NCI-H128 (cell line): ENCODE data around the gene ACYP2.
"Not testable (repeated sequence)": the region's sequence is repeated elsewhere in the genome, so short reads cannot be mapped to it uniquely, and the experiment has no call there.

ENCODE experiments used
- DNase-seq: peaks from one replicate; lab custom pipeline; 2025; ENCODE audit not compliant: unreplicated experiment; lab: John Stamatoyannopoulos, UW

Gene ACYP2

DNA sequence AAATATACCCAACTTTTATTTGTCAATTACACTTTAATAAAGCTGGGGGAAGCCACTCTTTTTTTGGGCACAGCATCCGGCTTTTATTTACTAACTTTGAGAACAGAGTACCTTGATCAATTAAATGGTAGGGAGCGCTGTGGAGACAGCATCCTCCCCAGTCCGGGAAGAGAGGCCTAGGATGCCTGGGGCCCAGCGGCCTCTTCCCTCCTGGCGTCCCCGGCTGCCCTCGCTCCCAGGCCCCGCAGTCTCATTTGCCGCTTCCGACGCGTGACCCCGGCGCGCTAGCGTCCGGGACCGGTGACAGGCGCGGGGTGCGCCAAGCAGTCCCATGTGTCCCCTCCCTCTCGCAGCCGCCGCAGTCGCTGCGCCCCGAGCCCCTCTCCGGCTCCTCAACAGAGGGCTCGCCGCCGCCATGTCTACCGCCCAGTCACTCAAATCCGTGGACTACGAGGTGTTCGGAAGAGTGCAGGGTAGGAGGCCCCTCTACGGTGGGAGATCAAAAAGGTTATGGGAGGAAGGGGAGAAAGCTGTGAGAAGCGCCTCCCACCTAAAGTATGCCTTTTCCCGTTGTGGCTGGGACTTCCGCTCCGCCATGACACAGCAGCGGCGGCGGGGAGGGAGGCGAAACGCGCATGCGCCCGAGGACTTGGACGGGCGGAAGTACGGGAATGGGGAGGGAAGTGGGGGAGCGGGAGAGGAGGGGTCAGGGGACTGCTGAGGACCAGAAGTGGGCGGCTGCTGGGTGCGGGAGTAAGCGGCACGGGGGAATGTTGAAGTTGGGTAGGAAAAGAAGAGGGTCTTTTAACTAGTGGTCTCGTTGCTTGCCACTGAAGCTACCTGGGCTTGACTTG lies at the start of gene ACYP2:
ACYP2 (plus strand) TSS at position 332 of the 854 bp plus-strand sequence.
- DNase-seq = peak; percentile 92

DNA sequence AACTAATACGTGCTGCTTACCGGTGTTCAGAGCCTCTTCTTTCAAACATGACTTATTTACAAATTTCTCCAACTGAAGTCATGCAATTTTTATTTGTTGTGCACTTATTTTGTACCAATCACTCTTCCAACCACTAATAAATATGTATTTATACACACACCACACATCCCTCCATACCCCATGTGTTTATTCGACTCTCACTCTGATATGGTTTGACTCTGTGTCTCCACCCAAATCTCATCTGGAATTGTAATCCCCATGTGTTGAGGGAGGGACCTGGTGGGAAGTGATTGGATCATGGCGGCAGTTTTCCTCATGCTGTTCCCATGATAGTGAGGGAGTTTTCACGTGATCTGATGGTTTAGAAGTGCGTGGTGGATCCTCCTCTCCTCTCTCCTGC lies 49.5 kb upstream of the ACYP2 start:
- no peak for DNase-seq

DNA sequence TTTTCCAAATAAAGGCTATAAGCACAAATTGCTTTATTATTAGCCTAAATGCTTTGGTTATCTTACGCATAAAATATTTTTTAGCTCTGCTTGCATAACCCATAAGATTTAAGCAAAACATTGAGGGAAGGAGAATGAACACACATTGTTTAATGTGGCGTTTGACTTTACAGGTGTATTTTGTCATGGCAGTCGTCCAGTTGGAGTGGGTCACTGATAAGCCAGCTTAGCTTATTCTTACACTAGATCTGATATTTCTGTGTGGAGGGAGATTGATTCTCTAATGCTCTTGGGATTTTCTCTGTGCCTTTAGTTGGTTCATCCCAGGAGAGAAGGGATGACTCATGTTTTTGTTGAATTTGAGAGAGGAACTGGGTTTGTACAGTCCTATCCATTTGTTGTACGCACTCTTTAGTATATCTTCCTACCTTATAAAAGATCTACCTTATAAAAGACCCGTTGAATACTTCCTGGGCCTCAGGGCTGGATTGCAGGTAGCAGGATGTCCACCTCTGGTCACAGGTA lies 47.5 kb upstream of the ACYP2 start:
- DNase-seq = no peak

DNA sequence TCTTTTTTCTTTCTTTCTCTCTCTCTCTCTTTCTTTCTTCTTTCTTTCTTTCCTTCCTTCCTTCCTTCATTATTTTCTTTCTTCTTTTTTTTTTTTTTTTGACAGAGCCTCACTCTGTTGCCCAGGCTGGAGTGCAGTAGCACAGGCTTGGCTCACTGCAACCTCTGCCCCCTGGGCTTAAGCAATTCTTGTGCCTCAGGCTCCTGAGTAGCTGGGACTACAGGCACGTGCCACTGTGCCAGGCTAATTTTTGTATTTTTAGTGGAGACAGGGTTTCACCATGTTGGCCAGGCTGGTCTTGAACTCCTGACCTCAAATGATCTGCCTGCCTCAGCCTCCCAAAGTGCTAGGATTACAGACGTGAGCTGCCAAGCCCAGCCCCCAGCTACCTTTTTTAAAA lies 42.9 kb upstream of the ACYP2 start:
- DNase-seq = not testable (repeated sequence)

DNA sequence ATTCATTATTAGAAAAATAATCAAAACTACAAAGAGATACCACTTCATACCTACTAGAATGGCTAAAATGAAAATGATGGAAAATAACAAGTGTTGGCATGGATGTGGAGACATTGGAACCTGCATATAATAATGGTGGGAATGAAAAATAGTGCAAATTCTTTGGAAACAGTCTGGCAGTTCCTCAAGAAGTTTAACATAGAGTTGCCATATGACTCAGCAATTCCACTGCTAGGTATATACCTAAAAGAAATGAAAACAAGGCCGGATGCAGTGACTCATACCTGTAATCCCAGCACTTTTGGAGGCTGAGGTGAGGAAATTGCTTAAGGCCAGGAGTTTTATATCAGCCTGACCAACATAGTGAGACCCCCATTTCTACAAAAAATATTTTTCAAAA lies 41.6 kb upstream of the ACYP2 start:
- DNase-seq = no peak

DNA sequence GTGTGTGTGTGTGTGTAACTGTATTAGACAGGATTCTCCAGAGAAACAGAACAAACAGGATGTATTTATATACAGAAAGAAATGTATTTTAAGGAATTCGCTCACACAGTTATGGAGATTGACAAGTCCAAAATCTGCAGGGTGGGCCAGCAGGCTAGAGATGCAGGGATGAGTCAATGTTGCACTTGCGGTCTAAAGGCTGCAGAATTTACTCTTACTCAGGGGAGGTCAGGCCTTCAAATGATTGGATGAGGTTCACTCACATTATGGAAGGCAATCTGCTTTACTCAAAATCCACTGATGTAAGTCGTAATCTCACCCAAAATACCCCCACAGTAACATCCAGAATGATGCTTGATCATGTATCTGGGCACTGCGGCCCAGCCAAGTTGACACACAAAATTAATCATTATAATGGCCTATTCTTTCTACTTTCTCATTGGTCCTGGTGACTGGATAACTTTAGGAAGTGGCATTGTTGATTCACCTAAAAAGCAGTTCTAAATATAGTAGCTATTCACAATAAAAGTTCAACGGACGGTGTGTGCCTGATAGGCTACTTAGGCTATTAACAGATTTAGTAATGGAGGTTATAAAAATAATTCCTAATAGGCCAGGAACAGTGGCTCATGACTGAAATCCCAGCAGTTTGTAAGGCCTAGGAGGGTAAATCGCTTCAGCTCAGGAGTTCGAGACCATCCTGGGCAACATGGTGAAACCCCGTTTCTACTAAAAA lies 40.6 kb upstream of the ACYP2 start:
- DNase-seq = no peak

DNA sequence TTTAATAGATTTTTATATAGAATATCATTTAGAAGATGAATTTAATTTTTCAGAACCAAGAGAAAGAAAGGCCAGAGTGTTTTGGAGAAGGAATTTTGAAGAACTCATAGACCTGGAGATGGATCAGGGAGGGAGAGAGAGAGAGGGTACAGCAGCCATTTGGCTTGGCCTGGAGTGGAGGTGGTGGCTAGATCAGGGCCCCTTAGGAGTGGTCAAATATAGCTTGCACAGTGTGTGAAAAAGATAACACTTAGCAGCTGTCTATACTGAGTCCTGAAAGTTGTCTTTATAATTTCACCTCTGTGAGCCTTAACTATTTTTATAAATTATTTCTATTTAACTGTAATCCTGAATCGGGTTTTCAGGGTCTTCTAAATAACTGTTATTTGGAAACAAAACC lies 38.8 kb upstream of the ACYP2 start:
- DNase-seq = no peak

DNA sequence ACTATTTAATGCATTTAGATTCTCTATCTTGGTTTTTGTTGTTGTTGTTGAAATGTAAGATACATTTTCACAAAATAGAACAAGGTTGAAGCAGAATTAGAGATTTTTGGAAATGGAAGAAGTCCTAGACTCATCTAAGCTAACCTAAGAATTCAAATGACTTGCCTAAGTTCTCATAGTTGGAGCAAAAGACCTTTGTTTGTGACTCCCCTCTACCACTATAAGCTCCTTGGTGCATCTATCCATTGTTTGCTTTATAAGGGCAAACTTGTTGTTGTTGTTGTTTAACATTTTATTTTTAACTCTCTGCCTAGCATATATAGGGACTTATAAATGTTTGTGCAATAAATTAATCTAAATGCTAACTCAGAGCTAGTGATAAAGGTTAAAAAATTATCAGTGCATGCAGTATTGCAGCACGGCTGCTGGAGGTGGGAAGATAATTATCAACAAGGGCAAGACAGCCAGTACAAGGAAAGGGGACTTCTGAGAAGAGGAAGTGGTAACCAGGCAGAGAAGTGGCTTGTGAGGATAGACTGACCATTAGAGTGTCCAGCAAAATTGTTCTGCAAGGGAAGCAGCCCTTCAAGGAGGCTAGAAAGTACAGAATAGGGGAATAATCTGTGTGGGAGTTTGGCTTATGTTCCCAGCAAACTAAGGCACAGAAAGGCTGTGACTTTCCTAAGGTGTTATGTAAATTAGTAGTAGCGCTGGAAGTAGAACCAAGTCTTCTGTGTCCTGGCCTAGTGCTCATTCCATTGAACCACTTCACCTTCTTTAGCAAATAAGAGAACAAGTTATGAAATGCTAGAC lies 38.1 kb upstream of the ACYP2 start:
- DNase-seq = no peak

DNA sequence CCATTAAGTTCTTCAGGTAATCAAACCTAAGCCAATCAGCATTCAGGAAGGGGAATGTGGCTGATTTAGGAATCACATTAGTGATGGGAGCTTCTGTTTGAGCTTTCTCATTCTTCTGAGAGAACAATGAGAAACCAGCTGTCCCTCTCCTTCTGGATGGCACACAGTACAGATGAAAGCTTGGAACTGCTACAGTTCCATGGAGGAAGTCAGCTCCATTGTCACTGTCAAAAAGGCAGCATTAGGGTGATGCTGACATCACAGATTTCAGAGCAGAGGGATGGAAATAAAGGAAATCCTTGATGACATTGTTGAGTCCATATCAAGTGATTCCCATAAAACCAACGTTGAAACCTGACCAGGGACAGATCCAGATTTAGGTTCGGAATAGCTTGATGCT lies 36.1 kb upstream of the ACYP2 start:
- DNase-seq = no peak

DNA sequence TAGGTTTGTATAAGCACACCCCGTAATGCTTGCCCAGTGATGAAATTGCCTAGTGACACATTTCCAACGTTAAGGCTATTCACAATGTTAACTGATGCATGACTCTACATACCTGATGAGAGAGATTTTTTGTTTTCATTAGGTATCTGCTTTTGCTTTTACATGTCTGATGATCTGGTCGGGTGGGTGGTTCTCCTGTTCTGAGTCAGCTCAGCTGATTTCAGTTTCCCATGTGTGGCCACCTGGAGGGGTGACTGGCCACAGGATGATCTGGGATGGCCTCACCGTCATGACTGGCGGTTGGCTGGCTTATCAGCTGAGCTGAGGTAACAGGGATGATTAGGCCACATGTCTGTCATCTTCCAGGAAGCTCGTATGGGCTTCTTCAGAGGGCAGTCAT lies 33.8 kb upstream of the ACYP2 start:
- DNase-seq = no peak

DNA sequence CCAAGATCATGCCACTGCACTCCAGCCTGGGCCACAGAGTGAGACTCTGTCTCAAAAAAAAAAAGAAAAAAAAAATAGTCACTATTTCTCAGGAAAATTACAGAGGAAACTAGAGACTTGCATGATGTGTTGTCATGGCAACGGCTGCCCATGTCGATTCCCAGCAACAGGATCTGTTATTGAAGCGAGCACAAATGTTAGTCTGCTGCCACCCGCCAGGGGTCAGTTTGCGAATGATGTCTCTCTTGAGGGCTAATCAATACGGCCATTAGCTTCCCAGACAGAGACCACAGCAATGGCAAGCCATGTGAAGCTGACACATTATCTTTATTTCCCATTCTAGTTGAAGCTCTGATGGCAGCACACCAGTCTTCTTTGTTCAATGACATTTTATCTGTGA lies 32.4 kb upstream of the ACYP2 start:
- DNase-seq = no peak

DNA sequence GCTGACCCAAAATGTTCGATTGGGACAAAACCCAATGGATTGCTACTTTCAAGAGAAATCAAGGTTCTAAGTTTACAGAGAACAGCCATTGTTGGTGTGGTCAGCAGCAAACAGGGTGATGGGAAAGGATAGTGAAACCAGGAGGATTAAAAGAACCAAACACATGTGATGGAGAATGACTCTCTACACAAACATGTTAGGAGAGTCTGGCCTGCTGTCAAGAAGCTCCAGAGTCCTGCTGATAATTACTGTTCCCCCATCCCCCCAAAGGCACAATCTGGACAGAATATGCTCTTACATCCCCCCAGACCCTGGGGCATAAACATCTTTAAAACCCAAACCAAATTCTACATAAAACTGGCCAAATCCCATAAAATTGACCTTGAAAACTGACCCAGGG lies 32.0 kb upstream of the ACYP2 start:
- DNase-seq = no peak

DNA sequence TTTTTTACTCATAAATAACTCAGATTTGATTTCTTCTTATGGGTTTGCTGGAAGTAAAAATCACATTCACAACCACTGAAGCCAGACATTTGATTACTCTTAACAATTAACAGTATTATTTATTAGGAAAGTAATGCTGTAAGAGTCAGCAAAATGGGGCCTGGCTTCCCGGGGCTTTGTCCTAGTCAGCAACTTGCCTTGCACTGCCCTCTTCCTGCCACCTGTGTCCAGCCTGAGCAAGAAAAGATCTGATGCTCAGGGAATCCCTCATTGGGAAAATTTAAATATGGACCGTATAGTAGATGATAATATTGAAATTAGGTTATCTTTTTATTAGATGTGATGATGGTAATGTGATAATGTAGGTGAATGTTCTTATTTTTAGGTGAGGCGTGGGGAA lies 30.8 kb upstream of the ACYP2 start:
- no peak for DNase-seq

DNA sequence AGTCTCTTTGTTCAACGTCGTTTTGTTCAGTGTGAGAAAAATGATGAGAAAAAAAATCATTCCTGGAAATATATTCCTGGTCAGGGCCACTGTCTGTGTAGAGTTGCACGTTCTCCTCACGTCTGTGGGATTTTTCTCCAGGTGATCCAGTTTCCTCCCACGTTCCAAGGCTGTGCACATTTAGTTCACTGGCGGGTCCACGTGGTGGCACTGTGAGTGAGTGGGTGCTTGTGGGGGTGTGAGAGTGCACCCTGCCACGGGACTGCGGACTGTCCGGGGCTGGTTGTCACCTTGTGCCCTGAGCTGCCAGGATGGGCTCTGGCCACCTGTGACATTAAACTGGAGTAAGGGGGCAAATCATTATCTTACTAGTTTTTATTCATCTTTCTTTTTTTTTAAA lies 30.3 kb upstream of the ACYP2 start:
- no peak for DNase-seq

DNA sequence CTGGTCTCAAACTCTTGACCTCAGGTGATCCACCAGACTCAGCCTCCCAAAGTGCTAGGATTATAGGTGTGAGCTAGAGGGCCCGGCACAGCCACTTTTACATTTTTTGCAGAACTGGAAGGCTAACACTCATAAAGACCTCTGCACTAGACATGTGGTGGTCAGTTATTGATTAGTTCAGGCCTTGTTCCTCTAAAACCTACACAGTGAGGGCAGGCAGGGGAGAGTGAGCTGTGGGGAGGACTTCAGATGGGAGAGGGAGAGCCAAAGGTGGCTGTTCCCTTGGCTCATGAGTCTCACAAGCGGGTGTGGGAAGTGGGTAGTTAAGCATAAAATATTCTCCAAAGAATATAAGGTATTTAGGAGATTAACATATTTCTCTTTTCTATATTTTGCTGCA lies 29.3 kb upstream of the ACYP2 start:
- no peak for DNase-seq

DNA sequence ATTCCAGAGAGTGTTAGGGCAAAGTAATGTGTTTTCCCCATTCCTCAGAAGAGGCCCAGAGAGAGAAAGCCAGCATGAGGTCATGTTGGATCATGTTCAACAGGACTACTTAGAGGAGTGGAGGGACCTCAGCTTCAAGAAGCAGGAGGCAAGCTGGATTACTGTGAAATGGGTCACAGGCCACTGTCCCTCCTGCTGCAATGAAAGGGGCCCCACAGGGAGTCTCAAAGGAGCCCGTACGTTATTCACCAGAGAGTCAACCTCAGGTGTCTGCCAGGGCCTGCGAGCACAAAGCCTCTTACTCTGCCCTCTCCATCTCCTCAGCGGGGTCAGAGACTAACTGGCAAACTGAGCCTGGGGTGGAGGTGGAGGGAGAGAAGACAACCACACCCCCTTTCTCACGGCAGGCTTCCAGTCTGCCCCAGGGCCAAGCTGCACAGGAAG lies 27.2 kb upstream of the ACYP2 start:
- DNase-seq = no peak

DNA sequence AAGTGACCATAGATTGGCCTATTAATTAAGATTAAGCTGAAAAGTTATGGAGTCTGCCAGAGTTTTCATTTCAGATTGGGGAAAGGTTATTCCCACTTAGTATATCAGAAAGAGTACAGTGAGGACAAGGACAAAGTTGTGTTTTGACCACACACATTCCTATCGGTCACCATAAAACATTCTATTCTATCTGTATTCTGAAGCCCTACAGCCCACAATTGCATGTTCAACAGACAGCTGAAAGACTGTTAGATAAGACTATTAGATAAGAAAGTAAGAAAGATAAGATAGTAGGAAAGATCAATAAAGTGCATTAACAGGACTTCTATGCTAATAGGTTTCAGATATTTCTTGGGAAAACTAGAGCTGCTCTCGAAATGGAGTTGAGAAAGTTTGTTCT lies 26.7 kb upstream of the ACYP2 start:
- DNase-seq = no peak

DNA sequence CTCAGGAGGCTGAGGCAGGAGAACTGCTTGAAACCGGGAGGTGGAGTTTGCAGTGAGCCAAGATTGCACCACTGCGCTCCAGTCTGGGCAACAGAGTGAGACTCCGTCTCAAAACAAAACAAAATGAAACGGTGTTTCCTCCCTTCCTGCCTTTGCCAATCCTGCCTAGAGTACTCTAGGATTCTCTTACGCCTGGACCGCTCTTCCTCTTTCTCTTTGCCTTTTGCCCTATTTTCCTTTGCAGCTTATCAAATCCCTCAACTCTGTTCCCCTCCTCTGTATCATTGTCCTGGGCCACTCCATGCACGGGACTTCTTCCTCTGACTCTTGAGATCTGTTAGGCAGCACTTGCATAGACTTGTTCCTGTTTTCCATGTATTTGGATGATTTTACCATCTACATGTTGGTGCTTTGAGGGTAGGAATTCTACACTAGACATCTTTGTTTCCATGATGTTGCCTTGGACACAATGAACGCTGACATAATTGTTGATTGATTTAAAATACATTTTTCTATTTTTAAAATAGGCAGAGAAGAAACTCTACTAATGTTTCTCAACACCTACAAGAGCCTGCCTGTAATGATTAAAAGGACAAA lies 24.8 kb upstream of the ACYP2 start:
- no peak for DNase-seq

DNA sequence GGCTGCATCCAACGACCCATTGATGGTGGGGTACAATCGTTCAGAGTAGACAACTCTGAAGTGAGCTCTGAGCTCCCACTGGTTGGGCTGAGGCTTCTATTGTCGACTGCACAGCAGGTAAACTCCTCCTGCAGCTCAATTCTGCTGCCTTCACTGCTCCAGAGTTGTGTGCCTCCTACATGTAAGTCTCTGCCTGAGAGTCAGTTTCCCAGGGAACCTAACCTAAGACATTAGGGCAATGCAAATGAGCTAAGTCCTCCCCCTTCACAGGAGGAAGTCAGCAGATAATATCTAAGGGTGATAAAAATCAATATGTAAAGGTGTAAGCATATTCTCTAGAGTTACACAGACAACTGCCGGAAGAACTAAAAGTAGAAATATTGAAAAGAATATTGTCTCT lies 22.5 kb upstream of the ACYP2 start:
- no peak for DNase-seq

DNA sequence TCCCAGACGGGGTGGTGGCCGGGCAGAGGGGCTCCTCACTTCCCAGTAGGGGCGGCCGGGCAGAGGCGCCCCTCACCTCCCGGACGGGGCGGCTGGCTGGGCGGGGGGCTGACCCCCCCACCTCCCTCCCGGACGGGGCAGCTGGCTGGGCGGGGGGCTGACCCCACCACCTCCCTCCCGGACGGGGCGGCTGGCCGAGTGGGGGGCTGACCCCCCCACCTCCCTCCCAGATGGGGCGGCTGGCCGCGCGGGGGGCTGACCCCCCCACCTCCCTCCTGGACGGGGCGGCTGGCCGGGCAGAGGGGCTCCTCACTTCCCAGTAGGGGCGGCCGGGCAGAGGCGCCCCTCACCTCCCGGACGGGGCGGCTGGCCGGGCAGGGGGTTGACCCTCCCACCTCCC lies 20.0 kb upstream of the ACYP2 start:
- not testable (repeated sequence) for DNase-seq

DNA sequence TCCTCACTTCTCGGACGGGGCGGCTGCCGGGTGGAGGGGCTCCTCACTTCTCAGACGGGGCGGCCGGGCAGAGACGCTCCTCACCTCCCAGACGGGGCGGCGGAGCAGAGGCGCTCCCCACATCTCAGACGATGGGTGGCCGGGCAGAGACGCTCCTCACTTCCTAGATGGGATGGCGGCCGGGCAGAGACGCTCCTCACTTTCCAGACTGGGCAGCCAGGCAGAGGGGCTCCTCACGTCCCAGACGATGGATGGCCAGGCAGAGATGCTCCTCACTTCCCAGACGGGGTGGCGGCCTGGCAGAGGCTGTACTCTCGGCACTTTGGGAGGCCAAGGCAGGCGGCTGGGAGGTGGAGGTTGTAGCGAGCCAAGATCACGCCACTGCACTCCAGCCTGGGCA lies 19.3 kb upstream of the ACYP2 start:
- not testable (repeated sequence) for DNase-seq
